GM18508 (cell line): Measurements from ENCODE around the gene FMO4.
A peak's percentile ranks its signal among the peaks of the same experiment; 100 is the strongest.
"Not testable (repeated sequence)": the region's sequence is repeated elsewhere in the genome, so short reads cannot be mapped to it uniquely, and the experiment has no call there.

Experiments used
- ATAC-seq: cut with Tn5 transposase; IDR thresholded peaks from one replicate; pipeline ENCODE4 v1.9.1; 2021; ENCODE audit warnings: moderate number of reproducible peaks; ENCODE audit not compliant: insufficient read depth, unreplicated experiment

FMO4 gene

GRCh38 chr1:171313319-171313834 is 606 bp upstream of the FMO4 start:
- peak; percentile 54 for ATAC-seq

- ATAC-seq: no peak
Measured at GRCh38 chr1:171329251-171329650, 15.3 kb downstream of the FMO4 start.

- no peak for ATAC-seq
Measured at GRCh38 chr1:171334024-171334640, 20.1 kb downstream of the FMO4 start.

GRCh38 chr1:171335964-171336363 is 22.0 kb downstream of the FMO4 start:
- ATAC-seq: no peak

DNA sequence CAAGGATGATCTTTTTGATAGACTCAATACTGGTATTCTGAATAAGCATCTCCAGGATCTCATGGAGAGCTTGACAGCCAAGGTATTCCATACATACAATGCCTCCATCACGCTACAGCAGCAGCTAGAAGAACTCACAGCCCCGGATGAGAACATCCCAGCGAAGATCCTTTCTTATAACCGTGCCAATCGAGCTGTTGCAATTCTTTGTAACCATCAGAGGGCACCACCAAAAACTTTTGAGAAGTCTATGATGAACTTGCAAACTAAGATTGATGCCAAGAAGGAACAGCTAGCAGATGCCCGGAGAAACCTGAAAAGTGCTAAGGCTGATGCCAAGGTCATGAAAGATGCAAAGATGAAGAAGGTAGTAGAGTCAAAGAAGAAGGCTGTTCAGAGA is 25.4 kb downstream of the FMO4 start:
- not testable (repeated sequence) for ATAC-seq

DNA sequence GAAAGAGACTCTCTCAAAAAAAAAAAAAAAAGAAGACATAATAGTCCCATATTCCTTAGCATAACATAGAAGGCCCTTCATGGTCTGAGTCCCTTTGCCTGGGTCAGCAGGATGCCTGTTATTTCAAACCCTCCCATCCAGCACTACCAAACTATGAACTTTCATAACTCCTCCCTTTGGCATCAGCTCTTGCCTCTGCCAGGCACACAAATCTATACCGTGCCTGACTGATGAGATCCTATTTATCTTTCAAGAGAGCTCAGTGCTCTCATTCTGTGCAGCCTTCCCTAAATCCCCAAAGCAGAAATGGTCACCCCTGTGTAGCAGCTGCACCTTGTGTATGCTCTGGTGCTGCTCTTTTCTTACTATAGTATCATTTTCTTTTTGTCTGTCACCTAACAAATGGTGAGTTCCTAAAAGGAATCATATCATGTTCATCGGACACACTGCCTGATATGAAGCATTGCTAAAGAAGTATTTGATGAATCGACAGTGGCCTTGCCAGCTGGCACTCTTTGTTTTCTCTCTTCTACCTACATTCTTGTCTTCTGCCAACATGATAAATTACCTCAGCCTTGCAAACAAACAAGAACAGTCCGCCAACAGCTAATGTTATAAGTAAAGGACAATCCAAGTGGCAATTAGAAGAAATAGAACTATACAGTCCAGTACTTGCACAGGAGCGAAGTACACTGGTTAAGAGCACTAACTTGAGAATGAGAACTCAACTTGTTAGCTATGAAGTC is 29.9 kb downstream of the FMO4 start:
- ATAC-seq: no peak

DNA sequence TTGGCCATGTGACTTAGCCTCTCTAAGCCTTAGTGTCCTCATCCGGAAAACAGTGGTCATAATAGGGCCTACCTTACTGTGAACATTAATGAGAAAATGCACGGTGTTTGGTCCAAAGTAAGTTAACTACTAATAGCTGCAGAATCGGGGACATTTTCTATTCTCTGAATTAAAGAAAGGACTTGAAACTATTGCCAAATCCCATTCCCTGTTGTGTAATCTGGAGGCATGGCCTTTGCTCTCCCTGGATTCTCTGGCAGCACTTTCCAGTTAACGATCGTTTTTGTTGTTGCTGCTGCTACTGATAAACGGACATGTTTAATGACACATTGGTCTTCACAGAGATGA is 30.5 kb downstream of the FMO4 start:
- ATAC-seq: no peak

- no peak for ATAC-seq
Measured at GRCh38 chr1:171345536-171345935, 31.6 kb downstream of the FMO4 start.

DNA sequence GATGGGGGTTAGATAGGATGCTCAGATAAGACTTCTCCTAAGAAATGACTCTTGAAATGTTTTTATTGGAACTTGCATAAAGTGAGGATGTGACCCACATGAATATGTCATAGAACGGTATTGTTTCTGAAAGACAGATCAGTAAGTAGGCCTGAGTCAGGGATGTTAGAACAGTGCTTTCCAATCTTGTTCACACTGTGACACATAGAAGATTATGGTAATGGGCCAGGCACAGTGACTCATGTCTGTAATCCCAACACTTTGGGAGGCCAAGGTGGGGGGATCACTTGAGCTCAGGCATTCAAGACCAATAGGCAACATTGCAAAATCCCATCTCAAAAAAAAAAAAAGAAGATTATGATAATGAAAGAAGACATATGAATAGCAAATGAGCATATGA is 32.9 kb downstream of the FMO4 start:
- no peak for ATAC-seq

DNA sequence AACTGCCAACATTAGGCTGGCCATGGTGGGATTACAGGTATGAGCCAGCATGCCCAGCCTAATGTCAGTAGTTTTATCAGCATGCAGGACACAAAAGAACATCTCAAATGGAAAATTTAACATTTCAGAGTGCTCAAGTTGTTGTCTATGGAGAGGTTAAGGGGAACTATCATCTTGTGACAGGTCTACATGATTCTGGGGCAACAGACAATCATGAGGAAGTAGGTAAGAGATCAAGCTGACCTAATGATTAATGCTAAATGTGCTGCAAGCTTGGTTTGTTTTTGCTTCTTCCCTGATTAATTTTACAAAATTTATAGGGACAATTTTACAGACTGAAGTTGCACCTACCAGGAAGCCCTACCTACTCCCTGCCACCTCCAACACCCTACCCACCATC is 36.6 kb downstream of the FMO4 start:
- no peak for ATAC-seq

DNA sequence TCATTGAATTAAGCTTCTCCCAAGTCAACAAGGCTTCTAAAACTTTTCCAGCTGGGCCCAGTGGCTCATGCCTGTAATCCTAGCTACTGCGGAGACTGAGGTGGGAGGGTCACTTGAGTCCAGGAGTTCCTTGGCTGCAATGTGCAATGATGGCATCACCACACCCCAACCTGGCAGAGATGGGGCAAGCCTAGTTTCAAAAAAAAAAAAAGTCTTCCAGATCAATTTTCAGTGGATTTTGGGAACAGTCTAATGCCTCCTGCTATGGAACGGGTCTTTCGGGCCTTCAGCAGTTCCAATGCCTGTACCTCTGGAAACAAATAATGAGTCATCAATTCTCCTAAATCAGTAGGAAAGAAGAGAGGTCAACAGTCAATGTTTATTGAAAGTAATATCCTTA is 38.0 kb downstream of the FMO4 start:
- ATAC-seq: no peak

DNA sequence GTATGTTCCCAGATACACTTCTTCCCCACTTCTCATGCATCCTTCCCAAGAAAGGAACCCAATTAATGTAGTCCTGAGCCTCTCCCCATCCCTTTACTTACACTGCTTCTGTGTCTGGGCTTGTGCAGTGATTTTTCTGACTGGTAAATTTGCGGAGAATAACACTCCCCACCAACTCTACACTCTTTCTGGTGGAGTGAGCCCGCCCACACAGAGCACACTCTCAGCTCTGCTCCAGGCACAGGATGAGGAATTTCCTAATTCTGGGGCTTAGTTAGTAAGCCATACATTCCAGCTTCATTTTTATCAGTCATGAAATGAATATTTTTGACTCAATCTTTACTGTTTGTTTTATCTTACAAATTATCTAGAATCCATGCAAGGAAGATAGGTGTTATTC is 38.6 kb downstream of the FMO4 start:
- no peak for ATAC-seq

GRCh38 chr1:171355727-171356126 is 41.7 kb downstream of the FMO4 start:
- no peak for ATAC-seq

DNA sequence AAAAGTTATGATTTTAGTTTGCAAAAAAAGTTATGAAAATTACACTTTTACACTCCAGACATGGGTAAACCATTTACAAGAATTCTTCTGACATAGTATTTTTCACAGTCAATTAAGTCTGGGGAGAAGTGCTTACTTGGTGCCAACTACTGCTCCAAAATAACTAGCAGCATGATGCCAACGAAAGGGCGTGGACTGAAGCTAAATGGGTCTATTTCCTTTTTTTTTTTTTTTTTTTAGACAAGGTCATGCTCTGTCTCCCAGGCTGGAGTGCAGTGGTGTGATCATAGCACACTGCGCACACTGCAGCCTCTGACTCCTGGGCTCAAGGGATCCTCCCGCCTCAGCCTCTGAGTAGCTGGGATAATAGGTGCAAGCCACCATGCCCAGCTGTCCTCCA is 43.2 kb downstream of the FMO4 start:
- ATAC-seq: no peak

GRCh38 chr1:171359355-171359648 is 45.3 kb downstream of the FMO4 start:
- ATAC-seq: not testable (repeated sequence)

GRCh38 chr1:171359731-171360527 is 45.9 kb downstream of the FMO4 start:
- ATAC-seq: not testable (repeated sequence)

DNA sequence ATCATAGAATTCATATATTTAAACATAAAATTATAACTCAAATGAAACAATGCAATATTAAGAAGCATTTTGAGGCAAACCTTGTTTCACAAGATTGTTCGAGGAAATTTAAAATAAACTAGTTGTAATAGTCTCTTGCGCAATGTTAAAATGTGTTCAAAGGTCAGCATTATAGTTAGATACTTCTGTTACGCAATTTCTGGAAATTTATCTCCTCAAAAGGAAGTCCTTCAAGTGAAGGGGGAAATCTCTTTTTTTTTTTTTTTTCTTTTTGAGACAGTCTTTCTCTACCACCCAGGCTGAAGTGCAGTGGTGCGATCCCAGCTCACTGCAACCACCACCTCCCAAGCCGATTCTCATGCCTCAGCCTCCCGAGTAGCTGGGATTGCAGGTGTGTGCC is 52.1 kb downstream of the FMO4 start:
- no peak for ATAC-seq

- no peak for ATAC-seq
Measured at GRCh38 chr1:171366816-171367215, 52.8 kb downstream of the FMO4 start.

GRCh38 chr1:171367436-171367835 is 53.5 kb downstream of the FMO4 start:
- ATAC-seq: no peak

- no peak for ATAC-seq
Measured at GRCh38 chr1:171372418-171373084, 58.6 kb downstream of the FMO4 start.
